Adipocyte (in vitro differentiated cells): ENCODE measurements around the gene ENOX1.

Experiments used
- DNase-seq: peaks from one replicate; pipeline ENCODE4 v3.0.0-alpha.2; 2015; ENCODE audit warnings: low read depth
- H3K27me3 ChIP-seq: replicated peaks from 2 replicates; pipeline ENCODE4 v1.7.0; 2013; ENCODE audit warnings: mild to moderate bottlenecking, low read length, moderate library complexity; ENCODE audit not compliant: control insufficient read depth, insufficient read depth
- H3K36me3 ChIP-seq: 2 replicates; pipeline ENCODE4 v1.7.0; 2013; ENCODE audit warnings: low read length, mild to moderate bottlenecking, moderate library complexity; ENCODE audit not compliant: control insufficient read depth, insufficient read depth, severe bottlenecking
- H3K4me1 ChIP-seq: 2 replicates; pipeline ENCODE4 v1.7.0; 2013; ENCODE audit warnings: mild to moderate bottlenecking, low read length, moderate library complexity; ENCODE audit not compliant: control insufficient read depth, insufficient read depth
- H3K4me3 ChIP-seq: 2 replicates; pipeline ENCODE4 v1.7.0; 2013; ENCODE audit warnings: mild to moderate bottlenecking, low read length, moderate library complexity
- H3K9ac ChIP-seq: 2 replicates; pipeline ENCODE4 v1.7.0; 2013; ENCODE audit warnings: mild to moderate bottlenecking, low read length, moderate library complexity
- H3K9me3 ChIP-seq: 2 replicates; pipeline ENCODE4 v1.7.0; 2013; ENCODE audit warnings: mild to moderate bottlenecking, low read length, moderate library complexity; ENCODE audit not compliant: control insufficient read depth

The ENOX1 gene

GRCh38 chr13:43244481-43244880, 542.3 kb downstream of the ENOX1 start:
- Histone ChIP-seq H3K4me1 (peaks cover 12% of the 10 kb centered on the region), H3K9me3 (no peaks in the 10 kb centered on the region), H3K36me3 (no peaks in the 10 kb centered on the region), H3K27me3 (no peaks in the 10 kb centered on the region), H3K4me3 (no peak overlapping the region), H3K9ac (no peak overlapping the region)
- DNase-seq, result no peak

- H3K36me3 ChIP-seq, result no peaks in the 10 kb centered on the region
Observed at GRCh38 chr13:43243711-43244110, 543.1 kb downstream of the ENOX1 start.

GRCh38 chr13:43242040-43242439, 544.7 kb downstream of the ENOX1 start:
- Histone ChIP-seq H3K27me3 (no peaks in the 10 kb centered on the region), H3K4me1 (peaks cover 12% of the 10 kb centered on the region), H3K9ac (no peak overlapping the region), H3K36me3 (no peaks in the 10 kb centered on the region), H3K9me3 (no peaks in the 10 kb centered on the region), H3K4me3 (no peak overlapping the region)
- DNase-seq, result no peak

More at GRCh38 chr13:43243711-43244110, 543.1 kb downstream of the ENOX1 start:
- DNase-seq, result no peak
- Histone ChIP-seq H3K9me3 (no peaks in the 10 kb centered on the region), H3K4me1 (peaks cover 12% of the 10 kb centered on the region), H3K9ac (no peak overlapping the region), H3K4me3 (no peak overlapping the region), H3K27me3 (no peaks in the 10 kb centered on the region)

GRCh38 chr13:43240278-43240677, 546.5 kb downstream of the ENOX1 start:
- Histone ChIP-seq H3K36me3 (no peaks in the 10 kb centered on the region), H3K4me3 (no peak overlapping the region), H3K4me1 (peaks cover 6% of the 10 kb centered on the region), H3K9ac (no peak overlapping the region), H3K27me3 (no peaks in the 10 kb centered on the region), H3K9me3 (no peaks in the 10 kb centered on the region)
- no peak for DNase-seq

- Histone ChIP-seq H3K36me3 (no peaks in the 10 kb centered on the region), H3K27me3 (no peaks in the 10 kb centered on the region), H3K4me1 (no peaks in the 10 kb centered on the region), H3K4me3 (no peak overlapping the region), H3K9ac (no peak overlapping the region), H3K9me3 (no peaks in the 10 kb centered on the region)
- DNase-seq, result no peak
Observed at GRCh38 chr13:43239275-43239840, 547.4 kb downstream of the ENOX1 start.

GRCh38 chr13:43238341-43239083, 548.3 kb downstream of the ENOX1 start:
- no peak for DNase-seq
- no peak overlapping the region for H3K9ac ChIP-seq

GRCh38 chr13:43237616-43238015, 549.2 kb downstream of the ENOX1 start:
- H3K27me3 ChIP-seq, result no peaks in the 10 kb centered on the region
- no peak overlapping the region for H3K4me3 ChIP-seq
- H3K4me1 ChIP-seq, result peaks cover 11% of the 10 kb centered on the region
- DNase-seq, result no peak
- no peak overlapping the region for H3K9ac ChIP-seq
- H3K36me3 ChIP-seq, result no peaks in the 10 kb centered on the region
- no peaks in the 10 kb centered on the region for H3K9me3 ChIP-seq

More at GRCh38 chr13:43238341-43239083, 548.3 kb downstream of the ENOX1 start:
- H3K36me3 ChIP-seq, result no peaks in the 10 kb centered on the region
- peaks cover 2% of the 10 kb centered on the region for H3K4me1 ChIP-seq
- no peaks in the 10 kb centered on the region for H3K9me3 ChIP-seq
- H3K4me3 ChIP-seq, result no peak overlapping the region
- no peaks in the 10 kb centered on the region for H3K27me3 ChIP-seq

- H3K9ac ChIP-seq, result no peak overlapping the region
- no peaks in the 10 kb centered on the region for H3K36me3 ChIP-seq
- H3K9me3 ChIP-seq, result no peaks in the 10 kb centered on the region
- no peaks in the 10 kb centered on the region for H3K27me3 ChIP-seq
- no peak overlapping the region for H3K4me3 ChIP-seq
- peak; percentile 43 for DNase-seq
- peaks cover 16% of the 10 kb centered on the region for H3K4me1 ChIP-seq
Observed at GRCh38 chr13:43235028-43235427, 551.7 kb downstream of the ENOX1 start.

GRCh38 chr13:43232873-43233265, 553.9 kb downstream of the ENOX1 start:
- peak; percentile 89 for DNase-seq
- no peaks in the 10 kb centered on the region for H3K36me3 ChIP-seq
- H3K9me3 ChIP-seq, result no peaks in the 10 kb centered on the region
- H3K9ac ChIP-seq, result no peak overlapping the region
- no peak overlapping the region for H3K4me3 ChIP-seq
- no peaks in the 10 kb centered on the region for H3K27me3 ChIP-seq
- H3K4me1 ChIP-seq, result peaks cover 18% of the 10 kb centered on the region

GRCh38 chr13:43232144-43232872, 554.5 kb downstream of the ENOX1 start:
- no peaks in the 10 kb centered on the region for H3K9me3 ChIP-seq

GRCh38 chr13:43230989-43231388, 555.8 kb downstream of the ENOX1 start:
- Histone ChIP-seq H3K27me3 (no peaks in the 10 kb centered on the region), H3K36me3 (no peaks in the 10 kb centered on the region), H3K4me1 (peaks cover 18% of the 10 kb centered on the region), H3K9me3 (no peaks in the 10 kb centered on the region), H3K9ac (no peak overlapping the region), H3K4me3 (no peak overlapping the region)
- no peak for DNase-seq

More at GRCh38 chr13:43232144-43232872, 554.5 kb downstream of the ENOX1 start:
- H3K4me3 ChIP-seq, result no peak overlapping the region
- H3K36me3 ChIP-seq, result no peaks in the 10 kb centered on the region
- no peak overlapping the region for H3K9ac ChIP-seq
- H3K4me1 ChIP-seq, result peaks cover 18% of the 10 kb centered on the region
- DNase-seq, result peak; percentile 30
- H3K27me3 ChIP-seq, result no peaks in the 10 kb centered on the region
